Uterus (tissue), 2 donors: ENCODE measurements around the gene CEP350.

Source experiments
- CTCF ChIP-seq, 4 experiments: fragments of 200-600 bp in 2 of 4; fragments of 450-650 bp in 2 of 4; sonication (generic) in 2 of 4; IDR thresholded peaks; one replicate each; pipeline ENCODE4 v1.5.1; 2016 to 2019; ENCODE audit warnings: antibody characterized with exemption in 4 of 4, mild to moderate bottlenecking in 2 of 4, moderate library complexity in 1 of 4
- POLR2A ChIP-seq, 2 donors: fragments of 450-650 bp; IDR thresholded peaks; one replicate each; pipeline ENCODE4 v1.6.1; 2016; ENCODE audit warnings: antibody characterized with exemption in 2 of 2, mild to moderate bottlenecking in 1 of 2, moderate library complexity in 1 of 2

- TF ChIP-seq POLR2A (IDR thresholded peaks at IDR 0.05) (no peak), CTCF (IDR thresholded peaks at IDR 0.05) (no peak)
Measured at GRCh38 chr1:180137776-180138175, 183.2 kb downstream of the CEP350 start.
